HT1080 (cell line): ENCODE measurements around the gene MORN3. TPM values are rescaled to one million over a fixed set of nuclear protein-coding genes. Genes with fewer than 3 reads are reported as not detected.
"Not testable (repeated sequence)": the region's sequence is repeated elsewhere in the genome, so short reads cannot be mapped to it uniquely, and the experiment has no call there.

Source experiments
- DNase-seq: peaks from one replicate; pipeline ENCODE4 v3.0.0-alpha.2; 2015; ENCODE audit warnings: low read depth
- total RNA-seq: library from RNA; depleted of rRNA; stranded (reverse); fragments of >200 nt; shearing (Covaris generic); gene quantifications from 2 replicates; pipeline ENCODE4 v1.2.3, GENCODE V29; 2014

Gene MORN3
- total RNA-seq, 1 experiment from 2014 or later: 0.08 TPM

- no peak for DNase-seq
Observed at GRCh38 chr12:121638298-121639202, 30.9 kb downstream of the MORN3 start.

DNA sequence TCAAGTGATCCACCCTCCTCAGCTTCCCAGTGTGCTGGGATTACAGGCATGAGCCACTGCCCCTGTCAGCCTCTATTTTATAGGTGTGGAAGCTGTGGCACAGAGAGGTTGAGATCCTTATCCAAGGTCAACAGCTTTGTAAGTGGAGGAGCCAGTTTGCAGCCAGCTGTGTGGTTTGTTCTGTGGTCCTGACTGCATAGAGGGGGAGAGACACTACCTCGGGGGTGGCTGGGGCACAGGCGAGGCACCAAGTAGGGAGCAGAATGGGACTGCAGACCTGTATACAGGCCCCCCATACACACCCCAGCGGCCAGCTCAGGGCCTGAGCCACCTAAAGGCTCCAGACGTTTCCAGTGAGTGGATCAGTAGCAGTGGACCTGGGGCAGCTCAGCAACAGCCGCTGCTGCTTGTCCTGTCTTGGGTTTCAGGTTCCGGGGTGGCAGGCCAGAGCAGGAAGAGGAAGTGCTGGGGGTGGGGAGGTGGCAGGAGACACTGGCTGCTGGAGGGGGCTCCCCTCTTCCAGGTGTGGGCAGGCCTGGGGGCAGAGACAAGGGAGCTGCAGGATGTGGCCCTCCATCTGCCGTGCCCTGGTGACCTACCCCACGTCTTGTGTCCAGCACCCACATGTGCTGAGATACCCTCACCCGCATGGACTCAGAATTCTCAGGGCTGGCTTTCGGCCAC lies 32.1 kb downstream of the MORN3 start:
- DNase-seq: no peak

DNA sequence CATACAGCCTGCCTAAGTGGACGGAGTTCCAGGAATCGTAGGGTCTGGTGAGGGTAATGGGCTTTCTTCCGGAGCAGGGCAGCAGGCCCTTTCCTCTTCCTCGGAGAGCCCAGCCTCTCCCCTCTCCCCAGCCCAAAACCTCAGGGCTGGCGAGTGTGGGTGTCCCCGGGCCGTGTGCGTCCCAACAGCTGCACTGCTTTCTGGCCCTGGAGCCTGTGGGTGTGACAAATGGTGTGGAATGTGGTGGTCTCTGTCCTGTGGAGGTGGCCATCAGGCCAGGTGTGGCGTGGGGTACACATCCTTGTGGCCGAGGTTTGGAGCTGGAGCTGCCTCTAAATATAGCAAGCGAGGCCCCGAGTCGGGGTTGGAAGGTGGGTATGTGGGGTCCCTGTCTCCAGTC lies 34.6 kb downstream of the MORN3 start:
- no peak for DNase-seq

- not testable (repeated sequence) for DNase-seq
Observed at GRCh38 chr12:121633833-121634196, 35.6 kb downstream of the MORN3 start.

- DNase-seq: no peak
Observed at GRCh38 chr12:121632069-121632970, 37.1 kb downstream of the MORN3 start.

GRCh38 chr12:121630791-121631355 lies 38.6 kb downstream of the MORN3 start:
- DNase-seq: no peak

- DNase-seq: no peak
Observed at GRCh38 chr12:121628536-121628935, 40.9 kb downstream of the MORN3 start.

- no peak for DNase-seq
Observed at GRCh38 chr12:121628037-121628436, 41.4 kb downstream of the MORN3 start.

DNA sequence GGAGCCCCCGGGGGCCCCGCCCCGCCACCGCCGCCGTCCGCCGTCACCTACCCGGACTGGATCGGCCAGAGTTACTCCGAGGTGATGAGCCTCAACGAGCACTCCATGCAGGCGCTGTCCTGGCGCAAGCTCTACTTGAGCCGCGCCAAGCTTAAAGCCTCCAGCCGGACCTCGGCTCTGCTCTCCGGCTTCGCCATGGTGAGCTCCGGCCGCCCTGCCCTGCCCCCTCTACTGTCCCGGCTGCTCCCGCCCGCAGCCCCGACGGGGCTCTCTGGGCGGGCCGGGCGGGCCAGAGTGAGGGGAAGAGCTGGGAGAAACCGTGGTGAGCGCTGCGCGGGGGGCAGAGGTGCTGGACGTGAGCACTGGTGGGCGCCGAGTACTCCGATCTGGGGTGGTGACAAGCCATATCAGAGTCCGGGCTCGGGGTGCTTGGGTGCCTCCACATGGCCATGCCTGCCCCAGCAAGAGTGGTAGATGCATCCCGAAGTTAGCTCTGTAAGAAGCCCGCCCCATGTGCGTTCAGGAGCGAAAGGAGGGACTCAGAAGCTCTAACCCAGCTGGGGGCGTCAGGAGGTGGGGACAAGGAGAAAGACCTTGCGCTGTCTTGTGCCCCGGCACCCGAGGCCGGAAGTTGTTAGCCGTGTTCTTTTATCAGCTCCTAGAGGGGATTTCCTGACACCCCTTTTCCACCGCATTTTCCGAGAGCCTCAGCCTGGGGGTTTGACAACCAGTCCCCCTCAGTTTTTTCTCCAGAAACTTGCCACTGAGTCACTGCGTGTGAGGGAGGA lies 42.4 kb downstream of the MORN3 start:
- DNase-seq: peak; percentile 60

DNA sequence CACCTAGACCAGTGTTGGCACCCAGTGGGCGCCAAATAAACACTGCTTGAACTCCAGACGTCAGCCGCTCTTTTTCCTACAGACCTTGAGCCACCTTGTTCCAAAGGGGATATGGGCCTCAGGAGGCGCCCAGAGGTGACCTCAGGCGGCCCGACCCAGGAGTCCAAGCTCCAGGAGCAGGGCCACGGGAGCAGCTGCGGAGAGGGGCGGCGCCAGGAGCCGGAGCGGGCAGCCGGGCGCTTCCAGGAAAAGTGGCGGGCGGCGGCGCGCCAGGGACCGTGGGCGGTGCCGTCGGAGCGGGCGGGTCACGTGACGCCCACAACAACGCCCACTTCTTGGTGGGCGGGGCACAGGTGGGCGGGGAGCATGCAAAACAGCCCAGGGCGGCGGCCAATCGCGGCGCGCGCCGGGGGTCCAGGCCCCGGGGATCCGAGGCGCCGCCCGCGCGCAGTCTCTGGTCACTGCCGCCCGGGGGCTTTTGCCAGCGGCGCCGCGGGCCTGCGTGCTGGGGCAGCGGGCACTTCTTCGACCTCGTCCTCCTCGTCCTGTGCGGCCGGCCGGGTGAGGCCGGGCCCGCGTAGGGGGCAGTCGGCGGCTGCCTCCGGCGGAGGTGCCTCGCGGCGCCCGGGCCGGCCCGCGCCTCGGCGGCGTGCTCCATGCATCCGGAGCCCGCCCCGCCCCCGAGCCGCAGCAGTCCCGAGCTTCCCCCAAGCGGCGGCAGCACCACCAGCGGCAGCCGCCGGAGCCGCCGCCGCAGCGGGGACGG lies 43.2 kb downstream of the MORN3 start, which contains the start of gene ORAI1:
TSS of gene ORAI1 (plus strand) at position 444 of the 766 bp plus-strand sequence.
- peak; percentile 92 for DNase-seq

GRCh38 chr12:121620333-121620891 lies 49.0 kb downstream of the MORN3 start:
- no peak for DNase-seq

GRCh38 chr12:121618659-121619233 lies 50.7 kb downstream of the MORN3 start:
- DNase-seq: no peak

DNA sequence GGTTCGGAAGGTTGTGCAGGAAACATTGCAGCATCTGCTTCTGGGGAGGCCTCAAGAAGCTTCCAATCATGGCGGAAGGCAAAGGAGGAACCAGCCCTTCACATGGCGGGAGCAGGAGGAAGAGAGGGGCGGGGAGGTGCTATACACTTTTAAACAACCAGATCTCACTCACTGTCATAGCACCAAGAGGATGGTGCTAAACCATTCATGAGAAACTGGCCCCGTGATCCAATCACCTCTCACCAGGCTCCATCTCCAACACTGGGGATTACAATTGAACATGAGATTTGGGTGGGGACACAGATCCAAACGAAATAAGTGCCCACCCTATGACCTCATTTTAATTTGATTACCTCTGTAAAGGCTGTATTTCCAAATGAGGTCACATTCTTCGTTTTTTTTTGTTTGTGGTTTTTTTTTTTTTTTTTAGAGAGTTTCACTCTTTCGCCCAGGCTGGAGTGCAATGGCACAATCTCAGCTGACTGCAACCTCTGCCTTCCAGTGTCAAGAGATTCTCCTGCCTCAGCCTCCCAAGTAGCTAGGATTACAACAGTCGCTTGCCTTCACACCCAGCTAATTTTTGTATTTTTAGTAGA lies 54.5 kb downstream of the MORN3 start:
- no peak for DNase-seq

GRCh38 chr12:121613462-121613861 lies 56.0 kb downstream of the MORN3 start:
- DNase-seq: no peak

GRCh38 chr12:121611306-121611705 lies 58.1 kb downstream of the MORN3 start:
- no peak for DNase-seq

DNA sequence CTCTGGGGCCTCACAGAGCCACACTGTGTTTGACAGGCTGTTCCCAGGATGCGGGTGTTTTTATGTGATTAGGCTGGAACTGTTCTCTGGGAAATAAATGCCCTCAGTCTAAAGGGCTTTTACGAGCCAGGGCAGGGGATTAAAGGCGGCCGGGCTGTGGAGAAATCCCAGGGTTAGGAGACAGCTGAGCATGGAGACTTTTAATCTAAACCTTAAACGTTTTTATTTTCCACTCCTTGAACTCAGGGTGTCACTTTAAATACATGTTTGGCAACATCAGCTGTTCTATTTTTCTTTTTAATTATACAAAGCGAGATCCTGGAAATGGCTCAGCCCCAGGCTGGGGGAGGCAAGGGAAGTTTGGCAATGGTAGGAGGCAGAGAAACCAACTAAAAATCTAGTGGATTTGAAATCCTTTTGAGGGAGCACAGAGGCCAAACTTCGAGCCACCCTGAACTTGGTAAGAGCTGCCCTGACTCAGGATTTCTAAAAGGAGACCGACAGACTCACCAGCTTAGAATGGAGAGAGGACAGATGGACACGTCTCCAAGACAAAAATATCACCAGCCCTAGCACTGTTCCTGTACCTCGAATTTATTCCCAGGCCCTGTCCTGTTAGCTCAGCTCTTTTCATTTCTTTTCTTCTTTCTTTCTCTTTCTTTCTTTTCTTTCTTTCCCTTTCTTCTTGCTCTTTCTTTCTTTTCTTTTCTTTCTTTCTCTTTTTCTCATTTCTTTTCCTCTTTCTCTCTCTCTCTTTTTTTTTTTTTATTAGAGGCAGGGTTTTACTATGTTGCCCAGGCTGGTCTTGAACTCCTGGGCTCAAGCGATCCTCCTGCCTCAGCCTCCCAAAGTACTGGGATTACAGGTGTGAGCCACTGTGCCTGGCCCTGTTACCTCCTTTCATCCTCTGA lies 59.0 kb downstream of the MORN3 start:
- no peak for DNase-seq

DNA sequence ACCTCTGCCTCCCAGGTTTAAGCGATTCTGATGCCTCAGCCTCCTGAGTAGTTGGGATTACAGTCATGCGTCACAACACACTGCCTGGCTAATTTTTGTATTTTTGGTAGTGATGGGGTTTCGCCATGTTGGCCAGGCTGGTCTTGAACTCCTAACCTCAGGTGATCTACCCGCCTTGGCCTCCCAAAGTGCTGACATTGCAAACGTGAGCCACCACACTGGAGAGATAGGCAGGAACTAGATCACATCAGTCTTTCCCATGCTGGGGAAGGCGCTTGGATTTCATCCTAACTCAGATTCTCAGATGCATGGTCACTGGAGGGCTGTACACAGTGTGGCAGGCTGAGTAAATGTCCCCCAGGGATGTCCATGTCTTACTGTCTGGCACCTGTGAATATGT lies 61.2 kb downstream of the MORN3 start:
- DNase-seq: no peak
